ENCODE results near the gene MACROD1. TPM values are rescaled to one million over a fixed set of nuclear protein-coding genes. Genes with fewer than 3 reads are reported as not detected.

Gene MACROD1
- total and polyA plus RNA-seq, 7 donors: 14.2 to 33.9 (median 23.3) TPM

DNA sequence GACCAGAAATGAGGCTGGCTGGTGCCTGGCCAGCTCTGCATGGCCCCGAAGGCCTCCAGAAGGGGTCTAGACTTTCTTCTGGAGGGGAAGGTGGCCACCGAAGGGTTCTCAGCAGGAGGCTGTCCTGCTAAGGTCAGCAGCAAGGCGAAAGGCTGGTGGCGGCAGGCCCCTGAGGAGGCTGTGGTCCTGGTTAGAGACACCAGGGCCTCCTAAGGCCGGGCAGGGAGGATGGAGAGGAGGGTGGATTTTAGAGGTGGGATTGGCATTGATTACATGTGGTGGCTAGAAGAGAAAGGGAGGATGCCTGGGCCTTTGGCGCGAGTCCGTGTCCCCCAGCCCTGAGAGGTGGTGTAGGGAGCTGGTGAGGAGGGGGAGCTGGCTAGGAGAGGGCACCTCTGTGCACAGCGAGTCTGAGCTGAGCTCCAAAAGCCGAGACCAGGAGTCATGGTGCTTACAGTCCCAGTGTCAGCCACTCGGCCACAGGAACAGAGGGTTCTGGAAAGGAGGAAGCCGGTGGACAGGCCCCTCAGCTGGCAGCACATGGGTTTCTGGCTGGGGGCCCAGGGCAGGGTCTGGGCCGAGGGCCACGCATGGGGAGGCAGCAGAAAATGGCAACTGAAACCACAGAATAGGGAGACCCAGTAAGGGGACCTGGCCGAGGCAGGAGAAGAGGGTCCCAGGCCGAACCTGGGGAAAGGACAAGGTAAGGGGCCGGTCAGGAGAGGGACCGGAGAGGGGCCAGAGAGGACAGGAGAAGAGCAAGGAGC is 43.1 kb upstream of the MACROD1 start:
- H3K36me3 ChIP-seq: peaks cover 2 to 16% (median 3%) of the 10 kb centered on the region in 4 donors
- intact Hi-C loops (cut with DNase I): no loop called here
- DNase-seq: no peak

DNA sequence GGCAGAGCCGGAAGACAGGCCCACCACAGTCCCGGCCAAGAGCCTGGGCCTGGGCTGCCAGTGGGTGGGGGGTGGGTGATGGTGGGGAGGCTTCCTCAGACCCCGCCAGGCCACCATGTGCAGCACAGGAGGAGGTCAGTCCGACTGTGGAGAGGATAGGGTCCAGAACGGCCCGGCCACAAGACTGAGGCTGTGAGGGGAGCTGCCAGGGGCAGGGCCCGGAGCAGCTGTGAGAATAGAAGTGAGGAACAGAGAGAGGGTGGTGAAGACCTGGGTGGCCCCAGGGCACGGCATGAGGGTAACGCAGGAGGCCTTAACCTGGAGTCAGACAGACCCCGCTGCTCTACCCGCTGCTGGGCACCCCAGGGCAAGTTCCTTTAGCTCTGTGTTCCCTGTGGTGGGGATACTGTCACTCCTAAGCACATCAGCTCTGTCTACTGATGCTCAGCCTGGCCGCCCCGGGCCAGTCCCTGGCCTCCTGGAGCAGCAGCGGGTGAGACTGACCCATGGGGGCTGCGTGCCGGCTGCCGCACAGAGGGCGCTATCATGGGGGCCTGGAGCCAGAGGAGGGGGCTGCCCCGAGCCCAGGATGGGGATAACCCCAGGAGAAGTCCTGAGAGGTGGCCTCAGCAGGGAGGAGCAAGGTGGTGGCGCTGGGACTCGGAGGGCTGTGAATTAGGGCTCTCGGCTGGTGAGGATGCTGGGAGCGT is 42.3 kb upstream of the MACROD1 start:
- H3K4me1 ChIP-seq: peaks cover 0 to 32% (median 18%) of the 10 kb centered on the region in 4 donors
- WGBS, 2 donors: 70 to 89% methylated on average over 23 of the region's 23 CpGs
- H3K36me3 ChIP-seq: peaks cover 10 to 23% (median 10%) of the 10 kb centered on the region in 4 donors
- intact Hi-C loops (cut with DNase I): no loop called here
- no peak for DNase-seq
- H3K4me3 ChIP-seq: peak overlapping the region in 3 of 4 donors; percentile 25 to 41 (median 34)
- peak overlapping the region; percentile 68 to 77 (median 70) for H3K27ac ChIP-seq
- TF ChIP-seq CTCF (IDR thresholded peaks at IDR 0.05) (no peak), POLR2A (IDR thresholded peaks at IDR 0.05) (no peak), POLR2AphosphoS5 (IDR thresholded peaks at IDR 0.05) (no peak), EP300 (IDR thresholded peaks at IDR 0.05) (no peak)
- H3K9me3 ChIP-seq: no peaks in the 10 kb centered on the region
- no peaks in the 10 kb centered on the region for H3K27me3 ChIP-seq

More for the DNA sequence above, 43.1 kb upstream of the MACROD1 start:
- Histone ChIP-seq H3K4me1 (peaks cover 0 to 32% (median 17%) of the 10 kb centered on the region in 4 donors), H3K27ac (peak overlapping the region; percentile 68 to 77 (median 70)), H3K4me3 (no peak overlapping the region), H3K27me3 (no peaks in the 10 kb centered on the region), H3K9me3 (no peaks in the 10 kb centered on the region)
- TF ChIP-seq CTCF (IDR thresholded peaks at IDR 0.05): no peak
- TF ChIP-seq POLR2A (IDR thresholded peaks at IDR 0.05): no peak
- no peak for TF ChIP-seq EP300 (IDR thresholded peaks at IDR 0.05)
- no peak for TF ChIP-seq POLR2AphosphoS5 (IDR thresholded peaks at IDR 0.05)
- WGBS, 2 donors: 88 to 91% methylated on average over 18 of the region's 18 CpGs

DNA sequence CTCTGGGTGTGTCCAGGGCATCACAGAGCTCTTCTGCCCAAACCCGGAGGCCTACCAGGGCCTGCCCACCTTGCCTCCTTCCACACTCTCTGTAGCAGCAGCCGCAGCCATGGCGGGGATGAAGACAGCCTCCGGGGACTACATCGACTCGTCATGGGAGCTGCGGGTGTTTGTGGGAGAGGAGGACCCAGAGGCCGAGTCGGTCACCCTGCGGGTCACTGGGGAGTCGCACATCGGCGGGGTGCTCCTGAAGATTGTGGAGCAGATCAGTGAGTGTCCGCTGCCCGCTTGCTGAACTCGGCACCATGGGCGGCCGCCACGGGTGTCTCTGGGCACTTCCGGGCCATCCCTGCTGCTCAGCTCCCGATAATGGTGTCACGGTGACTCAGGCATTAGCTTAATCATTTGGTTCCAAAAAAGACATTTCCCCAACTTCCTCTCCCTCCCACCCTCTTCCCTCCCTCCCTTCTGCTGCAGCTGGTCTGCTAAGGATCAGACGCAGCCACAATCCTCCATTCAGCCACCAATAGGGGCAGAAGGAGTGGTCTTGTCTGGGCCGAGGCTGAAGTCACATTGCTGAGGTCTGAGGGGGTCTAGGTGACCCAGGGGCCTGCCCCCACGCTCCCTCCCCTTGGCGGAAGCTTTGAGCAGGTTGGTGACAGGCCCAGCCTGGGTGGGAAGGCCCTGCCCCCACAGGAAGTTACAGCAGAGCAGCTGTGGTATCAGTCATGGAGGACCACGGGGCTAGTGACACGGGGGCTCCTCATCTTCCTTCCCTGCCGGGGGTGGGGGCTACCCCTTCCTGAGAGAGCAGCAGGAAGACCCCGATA is 41.6 kb upstream of the MACROD1 start:
- H3K27me3 ChIP-seq: no peaks in the 10 kb centered on the region
- peaks cover 18 to 31% (median 18%) of the 10 kb centered on the region in 4 donors for H3K36me3 ChIP-seq
- TF ChIP-seq POLR2A (IDR thresholded peaks at IDR 0.05) (no peak), POLR2AphosphoS5 (IDR thresholded peaks at IDR 0.05) (peak in 2 of 4 donors; percentile 33 to 41), CTCF (IDR thresholded peaks at IDR 0.05) (no peak)
- no peaks in the 10 kb centered on the region for H3K9me3 ChIP-seq
- DNase-seq: peak; percentile 85
- peak overlapping the region; percentile 68 to 77 (median 70) for H3K27ac ChIP-seq
- intact Hi-C loops (cut with DNase I): no loop called here
- H3K4me1 ChIP-seq: peaks cover 0 to 32% (median 18%) of the 10 kb centered on the region in 4 donors
- WGBS, 2 donors: 31 to 73% methylated on average over 30 of the region's 30 CpGs
- H3K4me3 ChIP-seq: peak overlapping the region; percentile 0 to 41 (median 30)

DNA sequence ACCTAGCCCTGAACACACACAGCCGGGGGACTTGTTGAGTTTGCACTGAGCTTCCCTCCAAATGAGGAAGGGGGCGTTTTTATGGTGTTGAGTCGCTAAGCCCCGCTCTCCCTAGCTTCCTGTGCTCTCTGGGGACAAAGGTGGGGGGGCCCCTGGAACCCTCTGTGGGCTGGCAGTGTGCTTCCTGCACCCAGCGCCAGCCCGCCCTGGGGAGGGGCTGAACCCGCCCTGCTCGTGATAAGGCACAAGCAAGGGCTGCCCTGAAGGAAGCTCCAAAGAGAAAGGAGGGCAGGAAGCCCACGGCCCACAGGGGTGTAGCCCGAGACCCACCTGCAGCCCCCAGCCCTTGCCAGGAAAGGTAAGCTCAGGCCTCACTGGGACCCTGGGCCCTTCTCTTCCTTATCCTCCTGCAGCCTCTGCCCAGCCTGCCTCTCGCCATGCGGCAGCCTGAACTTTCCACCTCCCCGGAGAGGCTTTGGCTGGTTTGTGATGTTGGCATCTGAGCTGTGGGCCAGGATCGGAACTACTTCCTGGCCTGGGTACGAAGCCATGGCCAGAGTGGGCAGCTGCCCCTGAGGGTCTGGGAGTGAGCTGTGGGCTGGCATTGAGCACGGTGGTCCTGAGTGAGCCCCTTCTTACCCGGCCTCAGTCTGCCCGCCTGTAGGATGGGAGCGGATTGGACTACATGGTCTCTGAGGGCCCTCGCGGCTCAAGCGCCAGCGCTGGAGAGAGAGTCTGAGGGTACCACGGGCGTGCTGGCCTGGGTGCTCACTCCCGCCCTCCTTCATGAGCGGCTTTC is 40.7 kb upstream of the MACROD1 start, which contains the start of gene FERMT3:
Gene FERMT3, plus strand, starts transcription at position 265 of the 799 bp plus-strand sequence. CDS start 644 bp downstream, outside the sequence.
- peaks cover 18 to 39% (median 22%) of the 10 kb centered on the region in 4 donors for H3K36me3 ChIP-seq

More for the DNA sequence above, 40.7 kb upstream of the MACROD1 start, which contains the start of gene FERMT3:
- H3K27ac ChIP-seq: peak within 1 kb of the TSS; percentile 68 to 77 (median 70)
- no peaks in the 10 kb centered on the region for H3K27me3 ChIP-seq
- H3K4me3 ChIP-seq: peak within 1 kb of the TSS; percentile 0 to 41 (median 30)
- TF ChIP-seq EP300 (IDR thresholded peaks at IDR 0.05) (no peak), POLR2AphosphoS5 (IDR thresholded peaks at IDR 0.05) (no peak), CTCF (IDR thresholded peaks at IDR 0.05) (no peak), POLR2A (IDR thresholded peaks at IDR 0.05) (no peak)
- intact Hi-C loops (cut with DNase I): no loop called here
- peaks cover 0 to 32% (median 18%) of the 10 kb centered on the region in 4 donors for H3K4me1 ChIP-seq
- DNase-seq: no peak
- no peaks in the 10 kb centered on the region for H3K9me3 ChIP-seq
- 37 to 39% methylated on average over 27 of the region's 27 CpGs for WGBS, 2 donors
